Measurements from ENCODE around the gene CFAP20.

The CFAP20 gene

DNA sequence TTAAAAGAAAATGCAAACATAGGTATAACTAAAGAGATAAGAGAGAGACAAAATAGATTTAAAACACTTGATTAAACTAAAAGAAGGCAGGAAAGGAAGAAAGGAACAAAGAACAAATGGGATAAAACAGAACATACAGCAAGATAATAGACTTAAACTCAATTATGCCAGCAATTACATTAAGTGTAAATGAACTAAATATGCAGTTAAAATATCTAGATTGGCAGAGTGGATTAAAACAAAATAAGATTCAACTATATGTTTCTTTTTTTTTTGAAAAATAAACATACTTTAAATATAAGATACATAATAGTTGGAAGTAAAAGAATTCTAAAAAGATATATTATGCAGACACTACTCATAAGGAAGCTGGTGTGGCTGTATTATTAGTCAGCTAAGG is 9.7 kb upstream of the CFAP20 start:
- Histone ChIP-seq H3K36me3 (ENCODE audit: insufficient read depth, low read length) (no peaks in the 10 kb centered on the region), H3K27me3 (ENCODE audit: insufficient read depth, low read length) (no peaks in the 10 kb centered on the region), H3K4me3 (ENCODE audit: low read length) (no peak overlapping the region), H2AFZ (ENCODE audit: low read depth, low read length) (no peak overlapping the region), H3K4me1 (ENCODE audit: insufficient read depth, low read length) (peaks cover 12% of the 10 kb centered on the region), H3K9me3 (ENCODE audit: low read length) (peaks cover 9% of the 10 kb centered on the region)

DNA sequence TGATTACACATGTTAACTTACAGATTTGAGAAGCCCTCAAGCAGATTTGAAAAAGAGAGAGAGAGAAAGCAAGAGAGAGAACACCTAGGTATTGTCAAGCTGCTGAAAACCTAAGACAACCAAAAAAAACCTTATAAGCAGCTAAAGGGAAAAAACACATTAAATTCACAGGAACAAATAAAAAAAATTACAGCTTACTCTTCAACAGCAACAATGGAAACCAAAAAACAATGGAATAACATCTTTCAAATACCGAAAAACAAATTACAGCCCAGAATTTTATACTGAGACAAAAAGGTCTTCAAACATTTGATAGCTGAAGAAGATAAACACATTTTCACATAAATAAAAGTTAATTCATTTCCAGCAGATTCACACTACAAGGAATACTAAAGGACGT is 8.4 kb upstream of the CFAP20 start:
- Histone ChIP-seq H3K9me3 (ENCODE audit: low read length) (peaks cover 9% of the 10 kb centered on the region), H3K4me3 (ENCODE audit: low read length) (no peak overlapping the region), H3K36me3 (ENCODE audit: insufficient read depth, low read length) (no peaks in the 10 kb centered on the region), H2AFZ (ENCODE audit: low read depth, low read length) (no peak overlapping the region), H3K4me1 (ENCODE audit: insufficient read depth, low read length) (peaks cover 8% of the 10 kb centered on the region), H3K27me3 (ENCODE audit: insufficient read depth, low read length) (no peaks in the 10 kb centered on the region)

DNA sequence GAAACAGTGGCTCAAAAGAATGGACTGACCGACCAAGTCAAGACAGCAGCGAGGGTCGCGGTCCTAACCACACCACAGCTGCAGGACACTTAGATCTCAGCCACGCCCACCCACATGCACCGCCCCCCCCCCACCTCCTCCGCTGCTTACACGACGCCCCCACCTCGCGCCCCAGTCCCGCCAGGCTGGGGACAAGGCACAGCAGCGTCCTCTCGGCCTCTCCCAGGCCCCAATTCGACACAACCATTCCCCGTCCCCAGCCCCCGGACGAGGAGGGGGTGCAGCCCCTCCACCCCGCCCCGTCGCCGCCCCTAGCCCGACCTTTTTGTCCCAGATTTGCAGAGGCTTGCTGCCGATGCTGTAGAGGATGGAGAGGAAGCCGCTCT is 477 bp downstream of the CFAP20 start:
- Histone ChIP-seq H3K27me3 (ENCODE audit: insufficient read depth, low read length) (no peaks in the 10 kb centered on the region), H2AFZ (ENCODE audit: low read depth, low read length) (no peak overlapping the region), H3K4me3 (ENCODE audit: low read length) (peak overlapping the region; percentile 96), H3K9me3 (ENCODE audit: low read length) (no peaks in the 10 kb centered on the region), H3K4me1 (ENCODE audit: insufficient read depth, low read length) (peaks cover 33% of the 10 kb centered on the region), H3K36me3 (ENCODE audit: insufficient read depth, low read length) (peaks cover 5% of the 10 kb centered on the region)

DNA sequence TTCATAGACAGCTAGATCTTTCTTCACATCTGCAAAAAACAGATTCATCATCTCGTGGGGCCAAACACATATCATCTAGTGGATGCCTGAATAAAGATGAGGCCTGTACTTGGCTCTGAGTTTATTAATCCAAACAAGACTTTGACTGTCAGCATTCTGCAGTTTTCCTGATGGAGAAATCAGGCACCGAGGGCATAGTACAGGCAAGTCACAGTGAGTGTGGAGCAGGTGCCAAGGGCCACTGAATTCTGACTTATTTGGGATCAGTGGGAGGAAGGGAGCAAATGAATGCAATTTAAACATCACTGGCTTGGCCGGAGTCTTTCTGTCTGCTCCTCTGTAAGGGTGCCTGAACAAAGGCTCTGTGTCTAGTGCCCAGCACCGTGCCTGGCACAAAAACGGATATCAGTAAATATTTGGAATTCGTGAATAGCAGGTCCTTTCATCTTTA is 975 bp downstream of the CFAP20 start:
- H3K4me1 ChIP-seq (ENCODE audit: insufficient read depth, low read length): peaks cover 34% of the 10 kb centered on the region
- peaks cover 5% of the 10 kb centered on the region for H3K36me3 ChIP-seq (ENCODE audit: insufficient read depth, low read length)
- H3K9me3 ChIP-seq (ENCODE audit: low read length): no peaks in the 10 kb centered on the region
- no peaks in the 10 kb centered on the region for H3K27me3 ChIP-seq (ENCODE audit: insufficient read depth, low read length)
- peak overlapping the region; percentile 96 for H3K4me3 ChIP-seq (ENCODE audit: low read length)
- H2AFZ ChIP-seq (ENCODE audit: low read depth, low read length): no peak overlapping the region

DNA sequence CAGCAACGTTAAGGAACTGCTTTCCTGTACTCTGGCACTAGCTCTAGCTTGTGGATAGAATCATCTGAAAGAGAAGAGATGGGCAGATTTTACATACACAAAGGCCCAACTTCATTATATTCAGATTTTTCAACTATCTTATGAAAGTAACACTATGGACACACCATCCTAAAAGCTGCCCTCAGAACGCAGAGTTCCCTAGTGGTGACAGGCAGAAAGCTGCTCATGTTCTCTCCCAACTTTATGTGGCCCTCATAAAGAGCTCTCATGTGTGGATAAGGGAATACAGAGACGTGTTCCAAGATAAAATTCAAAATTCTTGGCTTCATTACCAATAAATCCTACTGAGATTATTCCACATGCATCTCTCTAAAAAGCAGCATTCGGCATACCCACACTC is 1.5 kb downstream of the CFAP20 start:
- Histone ChIP-seq H3K9me3 (ENCODE audit: low read length) (no peaks in the 10 kb centered on the region), H3K36me3 (ENCODE audit: insufficient read depth, low read length) (peaks cover 5% of the 10 kb centered on the region), H3K4me3 (ENCODE audit: low read length) (peak overlapping the region; percentile 96), H3K27me3 (ENCODE audit: insufficient read depth, low read length) (no peaks in the 10 kb centered on the region), H3K4me1 (ENCODE audit: insufficient read depth, low read length) (peaks cover 36% of the 10 kb centered on the region), H2AFZ (ENCODE audit: low read depth, low read length) (no peak overlapping the region)

DNA sequence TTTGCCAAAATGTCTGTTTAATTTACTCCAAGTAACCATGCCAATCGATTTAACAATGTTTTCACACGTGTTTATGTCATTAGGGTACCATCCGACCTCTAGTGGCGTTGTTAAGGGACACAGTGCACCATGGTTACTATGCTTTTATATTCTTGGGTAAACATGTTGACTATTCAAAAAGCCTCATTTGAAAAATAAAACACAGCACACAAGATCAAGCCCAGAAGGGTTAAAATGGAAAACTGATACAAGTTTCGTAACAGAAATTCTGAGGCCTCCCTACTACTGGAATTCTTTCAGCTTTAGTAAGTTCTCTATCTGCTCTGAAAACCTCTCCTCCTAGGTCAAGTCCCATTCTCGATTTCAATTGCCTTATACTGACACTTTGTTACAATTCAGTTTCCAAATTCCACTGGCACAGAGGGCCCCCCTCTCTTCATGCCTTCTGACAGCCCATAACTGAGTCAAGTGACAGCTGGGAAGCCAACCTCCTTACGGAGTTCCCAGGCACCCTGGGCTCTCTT is 2.1 kb downstream of the CFAP20 start:
- Histone ChIP-seq H2AFZ (ENCODE audit: low read depth, low read length) (no peak overlapping the region), H3K36me3 (ENCODE audit: insufficient read depth, low read length) (peaks cover 5% of the 10 kb centered on the region), H3K27me3 (ENCODE audit: insufficient read depth, low read length) (no peaks in the 10 kb centered on the region), H3K4me3 (ENCODE audit: low read length) (peak overlapping the region; percentile 96), H3K9me3 (ENCODE audit: low read length) (no peaks in the 10 kb centered on the region), H3K4me1 (ENCODE audit: insufficient read depth, low read length) (peaks cover 40% of the 10 kb centered on the region)

DNA sequence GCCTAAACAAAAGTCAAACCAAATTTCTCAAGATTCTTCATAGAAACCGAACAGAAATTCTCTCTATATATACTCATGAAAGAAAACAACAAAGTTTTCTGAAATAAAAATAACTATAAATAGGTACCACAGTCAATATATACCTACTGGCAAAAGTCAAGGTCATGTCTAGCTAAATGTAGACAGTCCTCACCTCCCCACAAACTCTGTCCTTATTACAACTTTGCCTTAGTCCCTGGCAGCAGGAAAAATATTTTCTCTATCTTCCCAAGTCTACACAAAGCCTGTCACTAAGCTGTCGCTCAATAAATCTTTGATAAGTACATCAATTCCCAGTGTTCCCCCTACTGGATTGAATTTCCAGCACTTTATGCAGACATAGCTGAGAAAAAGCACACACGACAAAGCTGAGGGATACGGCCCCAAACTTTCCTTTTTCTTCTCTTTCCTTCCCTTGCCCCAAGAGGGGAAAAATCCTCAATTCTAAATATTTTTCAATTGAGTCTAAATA is 2.7 kb downstream of the CFAP20 start:
- Histone ChIP-seq H3K9me3 (ENCODE audit: low read length) (no peaks in the 10 kb centered on the region), H3K27me3 (ENCODE audit: insufficient read depth, low read length) (no peaks in the 10 kb centered on the region), H3K36me3 (ENCODE audit: insufficient read depth, low read length) (peaks cover 5% of the 10 kb centered on the region), H3K4me3 (ENCODE audit: low read length) (peak overlapping the region; percentile 96), H2AFZ (ENCODE audit: low read depth, low read length) (no peak overlapping the region), H3K4me1 (ENCODE audit: insufficient read depth, low read length) (peaks cover 45% of the 10 kb centered on the region)

DNA sequence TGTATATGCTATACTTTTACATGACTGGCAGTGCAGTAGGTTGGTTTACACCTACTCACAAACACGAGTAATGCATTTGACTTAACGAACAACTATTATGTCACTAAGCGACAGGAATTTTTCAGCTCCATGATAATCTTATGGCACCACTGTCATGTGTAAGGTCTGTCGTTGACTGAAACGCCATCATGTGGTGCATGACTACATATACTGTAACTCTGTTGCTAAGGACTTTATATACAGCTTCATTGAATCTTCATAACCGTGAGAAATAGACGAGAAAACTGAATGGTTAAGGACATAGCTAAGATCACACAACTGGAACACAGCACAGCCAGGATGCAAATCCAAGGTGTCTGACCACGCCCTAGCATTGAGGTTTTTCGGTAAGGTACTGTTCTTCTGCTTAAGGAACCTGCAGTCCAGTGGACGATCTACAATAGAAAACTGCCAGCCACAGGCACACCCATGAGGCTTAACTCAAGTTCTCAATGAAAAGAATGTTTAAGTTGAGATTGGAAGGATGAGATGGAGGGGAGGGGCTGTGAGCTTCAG is 3.3 kb downstream of the CFAP20 start:
- Histone ChIP-seq H3K27me3 (ENCODE audit: insufficient read depth, low read length) (no peaks in the 10 kb centered on the region), H3K9me3 (ENCODE audit: low read length) (no peaks in the 10 kb centered on the region), H3K36me3 (ENCODE audit: insufficient read depth, low read length) (peaks cover 5% of the 10 kb centered on the region), H3K4me1 (ENCODE audit: insufficient read depth, low read length) (peaks cover 52% of the 10 kb centered on the region), H2AFZ (ENCODE audit: low read depth, low read length) (no peak overlapping the region), H3K4me3 (ENCODE audit: low read length) (peak overlapping the region; percentile 96)

DNA sequence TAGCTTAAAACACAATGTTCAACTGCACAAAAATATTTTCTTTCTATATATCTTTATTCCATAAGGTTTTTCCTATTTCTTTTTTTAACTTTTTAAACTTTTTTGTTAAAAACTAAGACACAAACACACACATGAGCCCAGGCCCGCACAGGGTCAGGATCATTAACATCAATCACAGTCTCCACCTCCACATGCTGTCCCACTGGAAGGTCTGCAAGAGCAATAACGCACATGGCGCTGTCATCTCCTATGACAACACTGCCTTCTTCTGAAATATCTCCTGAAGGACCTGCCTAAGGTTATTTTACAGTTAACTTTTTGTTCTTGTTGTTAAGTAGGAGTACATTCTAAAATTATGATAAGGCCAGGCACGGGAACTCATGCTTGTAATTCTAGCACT is 4.1 kb downstream of the CFAP20 start:
- H3K9me3 ChIP-seq (ENCODE audit: low read length): no peaks in the 10 kb centered on the region
- H3K27me3 ChIP-seq (ENCODE audit: insufficient read depth, low read length): no peaks in the 10 kb centered on the region
- no peak overlapping the region for H3K4me3 ChIP-seq (ENCODE audit: low read length)
- no peak overlapping the region for H2AFZ ChIP-seq (ENCODE audit: low read depth, low read length)
- H3K36me3 ChIP-seq (ENCODE audit: insufficient read depth, low read length): peaks cover 5% of the 10 kb centered on the region
- H3K4me1 ChIP-seq (ENCODE audit: insufficient read depth, low read length): peaks cover 60% of the 10 kb centered on the region

DNA sequence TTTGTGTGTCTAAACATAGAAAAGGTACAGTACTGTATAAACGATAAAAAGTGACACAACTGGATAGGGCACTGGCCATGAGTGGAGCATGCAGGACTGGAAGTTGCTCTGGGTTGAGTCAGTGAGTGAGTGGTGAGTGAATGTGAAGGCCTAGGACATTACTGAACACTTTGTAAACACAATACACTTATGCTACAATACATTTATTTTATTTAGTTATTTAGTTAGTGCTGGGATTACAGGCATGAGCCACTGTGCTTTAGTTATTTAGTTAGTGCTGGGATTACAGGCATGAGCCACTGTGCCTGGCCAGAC is 4.6 kb downstream of the CFAP20 start:
- Histone ChIP-seq H3K27me3 (ENCODE audit: insufficient read depth, low read length) (no peaks in the 10 kb centered on the region), H3K4me3 (ENCODE audit: low read length) (no peak overlapping the region), H3K4me1 (ENCODE audit: insufficient read depth, low read length) (peaks cover 63% of the 10 kb centered on the region), H2AFZ (ENCODE audit: low read depth, low read length) (no peak overlapping the region), H3K9me3 (ENCODE audit: low read length) (no peaks in the 10 kb centered on the region), H3K36me3 (ENCODE audit: insufficient read depth, low read length) (peaks cover 5% of the 10 kb centered on the region)

DNA sequence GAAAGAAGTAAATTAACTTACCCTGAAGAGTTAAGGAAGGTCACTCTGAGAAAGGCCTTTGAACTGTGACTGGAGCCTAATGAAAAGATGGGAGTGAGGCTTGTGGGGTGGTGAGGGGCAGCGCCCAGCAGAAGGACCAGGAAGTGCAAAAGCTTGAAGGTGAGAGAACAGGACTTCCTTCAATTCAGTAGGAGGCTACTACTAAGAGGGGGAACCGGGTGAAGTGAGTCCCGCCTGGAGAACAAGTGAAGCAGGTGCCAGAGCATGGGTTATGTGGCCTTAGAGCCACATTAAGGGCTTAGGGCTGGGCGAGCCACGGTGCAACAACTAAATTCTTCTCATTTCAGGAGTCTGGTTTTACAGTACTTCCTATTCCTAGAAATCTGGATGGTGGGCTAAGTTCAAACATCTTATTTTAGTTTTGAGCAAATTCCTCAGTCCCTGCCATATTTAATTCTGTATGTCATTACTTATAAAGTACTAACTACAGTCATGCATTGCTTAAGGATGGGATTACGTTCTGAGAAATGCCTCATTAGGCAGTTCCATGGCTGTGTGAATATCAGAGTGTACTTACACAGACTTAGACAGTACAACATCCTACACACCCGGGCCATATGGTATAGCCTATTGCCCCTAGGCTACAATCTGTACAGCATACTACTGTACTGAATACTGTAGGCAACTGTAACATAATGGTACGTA is 5.1 kb downstream of the CFAP20 start:
- H3K27me3 ChIP-seq (ENCODE audit: insufficient read depth, low read length): no peaks in the 10 kb centered on the region
- H3K9me3 ChIP-seq (ENCODE audit: low read length): no peaks in the 10 kb centered on the region
- H2AFZ ChIP-seq (ENCODE audit: low read depth, low read length): no peak overlapping the region
- H3K4me3 ChIP-seq (ENCODE audit: low read length): no peak overlapping the region
- peaks cover 68% of the 10 kb centered on the region for H3K4me1 ChIP-seq (ENCODE audit: insufficient read depth, low read length)
- H3K36me3 ChIP-seq (ENCODE audit: insufficient read depth, low read length): peaks cover 5% of the 10 kb centered on the region

DNA sequence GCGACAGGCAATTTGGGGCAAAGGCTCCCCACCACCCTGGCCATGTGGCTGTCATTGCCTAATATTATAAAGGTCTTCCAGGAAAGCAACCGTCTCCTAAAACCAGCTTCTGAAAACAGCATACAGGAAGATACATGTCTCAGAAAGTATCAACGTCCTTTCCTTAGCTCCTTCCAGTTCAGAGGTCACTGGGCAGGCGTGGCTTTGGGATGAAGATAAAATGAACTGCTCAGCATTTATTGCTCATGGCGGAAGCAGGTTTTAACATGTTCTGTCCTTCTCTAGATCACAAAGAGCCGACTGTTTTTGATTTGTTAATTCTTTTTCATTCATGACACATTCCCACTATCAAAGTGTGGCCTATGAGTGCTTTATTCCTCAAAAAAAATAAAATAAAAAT is 8.0 kb downstream of the CFAP20 start:
- Histone ChIP-seq H3K27me3 (ENCODE audit: insufficient read depth, low read length) (no peaks in the 10 kb centered on the region), H3K9me3 (ENCODE audit: low read length) (no peaks in the 10 kb centered on the region), H3K4me1 (ENCODE audit: insufficient read depth, low read length) (peaks cover 56% of the 10 kb centered on the region), H3K4me3 (ENCODE audit: low read length) (peak overlapping the region; percentile 28), H3K36me3 (ENCODE audit: insufficient read depth, low read length) (peaks cover 14% of the 10 kb centered on the region), H2AFZ (ENCODE audit: low read depth, low read length) (no peak overlapping the region)

DNA sequence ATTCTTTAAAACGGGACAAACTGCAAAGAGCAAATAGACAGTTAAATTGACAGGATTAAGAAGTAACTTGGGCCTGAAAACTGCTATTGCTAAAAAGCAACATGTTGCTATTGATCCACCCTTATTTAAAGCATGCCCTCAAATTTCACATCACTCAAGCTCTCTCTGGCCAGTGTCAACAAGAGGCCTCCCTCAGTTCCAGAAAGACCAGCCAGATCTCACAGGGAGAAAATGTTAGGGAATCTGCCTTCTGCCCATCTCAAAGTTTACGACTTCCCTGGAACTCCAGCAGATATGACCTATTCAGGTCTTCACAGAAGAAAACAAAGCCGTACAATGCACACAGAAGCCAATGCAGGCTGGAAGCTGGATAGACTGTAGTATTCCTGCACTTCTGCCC is 8.9 kb downstream of the CFAP20 start:
- no peaks in the 10 kb centered on the region for H3K27me3 ChIP-seq (ENCODE audit: insufficient read depth, low read length)
- H3K9me3 ChIP-seq (ENCODE audit: low read length): no peaks in the 10 kb centered on the region
- peaks cover 18% of the 10 kb centered on the region for H3K36me3 ChIP-seq (ENCODE audit: insufficient read depth, low read length)
- H3K4me1 ChIP-seq (ENCODE audit: insufficient read depth, low read length): peaks cover 48% of the 10 kb centered on the region
- no peak overlapping the region for H3K4me3 ChIP-seq (ENCODE audit: low read length)
- no peak overlapping the region for H2AFZ ChIP-seq (ENCODE audit: low read depth, low read length)

DNA sequence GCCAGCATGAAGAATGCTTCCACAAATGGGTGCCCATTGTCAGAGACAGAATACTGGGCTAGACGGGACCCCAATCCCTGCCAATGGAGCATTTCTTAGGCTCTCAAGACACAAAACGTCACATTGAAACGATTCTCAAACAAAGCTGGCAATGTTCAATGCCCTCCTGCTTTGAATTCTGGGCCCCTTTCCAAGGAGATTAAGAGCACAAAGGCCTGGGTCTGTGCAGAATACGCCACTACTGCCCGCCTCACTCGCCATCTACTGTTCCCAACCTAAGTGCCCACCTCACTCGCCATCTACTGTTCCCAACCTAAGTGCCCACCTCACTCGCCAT is 9.7 kb downstream of the CFAP20 start:
- H3K9me3 ChIP-seq (ENCODE audit: low read length): no peaks in the 10 kb centered on the region
- H3K27me3 ChIP-seq (ENCODE audit: insufficient read depth, low read length): no peaks in the 10 kb centered on the region
- H2AFZ ChIP-seq (ENCODE audit: low read depth, low read length): no peak overlapping the region
- H3K36me3 ChIP-seq (ENCODE audit: insufficient read depth, low read length): peaks cover 26% of the 10 kb centered on the region
- H3K4me1 ChIP-seq (ENCODE audit: insufficient read depth, low read length): peaks cover 45% of the 10 kb centered on the region
- no peak overlapping the region for H3K4me3 ChIP-seq (ENCODE audit: low read length)
